Measurements from ENCODE around the gene NT5C3A. TPM values are rescaled to one million over a fixed set of nuclear protein-coding genes. Genes with fewer than 3 reads are reported as not detected.

NT5C3A gene
- total and polyA plus RNA-seq, 11 donors, result 13.1 to 32.2 (median 19.2) TPM

GRCh38 chr7:33055158-33055557, 7.4 kb downstream of the NT5C3A start:
- TF ChIP-seq POLR2A (IDR thresholded peaks at IDR 0.05), result no peak
- TF ChIP-seq, protein P1, sequence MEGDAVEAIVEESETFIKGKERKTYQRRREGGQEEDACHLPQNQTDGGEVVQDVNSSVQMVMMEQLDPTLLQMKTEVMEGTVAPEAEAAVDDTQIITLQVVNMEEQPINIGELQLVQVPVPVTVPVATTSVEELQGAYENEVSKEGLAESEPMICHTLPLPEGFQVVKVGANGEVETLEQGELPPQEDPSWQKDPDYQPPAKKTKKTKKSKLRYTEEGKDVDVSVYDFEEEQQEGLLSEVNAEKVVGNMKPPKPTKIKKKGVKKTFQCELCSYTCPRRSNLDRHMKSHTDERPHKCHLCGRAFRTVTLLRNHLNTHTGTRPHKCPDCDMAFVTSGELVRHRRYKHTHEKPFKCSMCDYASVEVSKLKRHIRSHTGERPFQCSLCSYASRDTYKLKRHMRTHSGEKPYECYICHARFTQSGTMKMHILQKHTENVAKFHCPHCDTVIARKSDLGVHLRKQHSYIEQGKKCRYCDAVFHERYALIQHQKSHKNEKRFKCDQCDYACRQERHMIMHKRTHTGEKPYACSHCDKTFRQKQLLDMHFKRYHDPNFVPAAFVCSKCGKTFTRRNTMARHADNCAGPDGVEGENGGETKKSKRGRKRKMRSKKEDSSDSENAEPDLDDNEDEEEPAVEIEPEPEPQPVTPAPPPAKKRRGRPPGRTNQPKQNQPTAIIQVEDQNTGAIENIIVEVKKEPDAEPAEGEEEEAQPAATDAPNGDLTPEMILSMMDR (IDR thresholded peaks at IDR 0.05), result no peak
- intact Hi-C loops (cut with DNase I), result loop anchor here in 5 of 10 donors (10.0 kb wide), 3 partner anchors 110 to 250 kb away; no protein-coding TSS in a partner anchor

GRCh38 chr7:33054261-33054964, 8.2 kb downstream of the NT5C3A start:
- intact Hi-C loops (cut with DNase I), result loop anchor here in 7 of 10 donors (5.0 to 10.0 kb wide), 5 partner anchors 110 to 257 kb away; no protein-coding TSS in a partner anchor
- H3K36me3 ChIP-seq, result no peaks in the 10 kb centered on the region
- no peaks in the 10 kb centered on the region for H3K27me3 ChIP-seq
- H3K9me3 ChIP-seq, result no peaks in the 10 kb centered on the region
- H3K4me1 ChIP-seq, result peaks cover 0 to 50% (median 13%) of the 10 kb centered on the region in 12 donors
- H3K27ac ChIP-seq, result peak overlapping the region in 1 of 12 donors; percentile 38
- no peak for DNase-seq
- H3K4me3 ChIP-seq, result no peak overlapping the region
- WGBS, 4 donors, result 85 to 93% (median 86%) methylated on average over 2 of the region's 2 CpGs
- TF ChIP-seq, protein P1 (IDR thresholded peaks at IDR 0.05), result no peak
- no peak for TF ChIP-seq POLR2A (IDR thresholded peaks at IDR 0.05)
- ATAC-seq, result peak in 1 of 4 donors; percentile 40

More at GRCh38 chr7:33055158-33055557, 7.4 kb downstream of the NT5C3A start:
- H3K9me3 ChIP-seq, result no peaks in the 10 kb centered on the region
- H3K27ac ChIP-seq, result no peak overlapping the region
- ATAC-seq (no peak), DNase-seq (no peak)
- no peaks in the 10 kb centered on the region for H3K36me3 ChIP-seq
- H3K4me1 ChIP-seq, result peaks cover 0 to 49% (median 10%) of the 10 kb centered on the region in 12 donors
- H3K27me3 ChIP-seq, result no peaks in the 10 kb centered on the region
- 95 to 98% (median 97%) methylated on average over 5 of the region's 5 CpGs for WGBS, 4 donors
- no peak overlapping the region for H3K4me3 ChIP-seq

DNA sequence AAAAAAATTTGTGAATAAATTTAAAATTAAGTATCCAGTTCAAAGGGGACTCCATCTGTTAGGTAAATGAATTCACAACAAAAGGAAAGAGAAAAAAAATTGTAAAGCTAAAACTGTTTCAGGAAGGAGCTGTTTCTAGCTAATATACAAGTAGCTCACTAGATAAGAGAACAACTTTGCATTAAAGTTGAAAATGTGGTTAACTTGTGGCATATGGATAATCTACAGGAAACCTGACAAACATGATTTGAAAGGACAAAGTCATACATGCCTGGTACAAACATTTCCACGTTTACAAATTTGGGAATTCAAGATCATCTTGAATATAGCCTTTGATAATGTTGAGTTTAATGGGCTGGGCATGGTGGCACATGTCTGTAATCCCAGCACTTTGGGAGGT, 8.9 kb downstream of the NT5C3A start:
- TF ChIP-seq POLR2A (IDR thresholded peaks at IDR 0.05), result no peak
- TF ChIP-seq, protein P1 (IDR thresholded peaks at IDR 0.05), result no peak
- intact Hi-C loops (cut with DNase I), result loop anchor here in 7 of 10 donors (5.0 to 10.0 kb wide), 5 partner anchors 109 to 256 kb away; no protein-coding TSS in a partner anchor
- WGBS, 4 donors, result 50 to 56% (median 53%) methylated on average over 1 of the region's 1 CpG

More for the DNA sequence above, 8.9 kb downstream of the NT5C3A start:
- Histone ChIP-seq H3K4me1 (peaks cover 0 to 50% (median 12%) of the 10 kb centered on the region in 12 donors), H3K9me3 (no peaks in the 10 kb centered on the region), H3K27me3 (no peaks in the 10 kb centered on the region), H3K27ac (no peak overlapping the region), H3K4me3 (no peak overlapping the region), H3K36me3 (no peaks in the 10 kb centered on the region)
- no peak for ATAC-seq
- no peak for DNase-seq
